WI38 (cell line): ENCODE results near the gene HOTAIR.

Source experiments
- H3K4me3 ChIP-seq: 2 replicates; pipeline ENCODE4 v1.5.1; 2011; ENCODE audit warnings: low read depth, mild to moderate bottlenecking, control low read depth, low read length
- TF ChIP-seq, protein P1 (sequence below): IDR thresholded peaks from 2 replicates; pipeline ENCODE4 v1.5.1; 2012; ENCODE audit warnings: low read depth, mild to moderate bottlenecking, control low read depth, low read length

HOTAIR gene

DNA sequence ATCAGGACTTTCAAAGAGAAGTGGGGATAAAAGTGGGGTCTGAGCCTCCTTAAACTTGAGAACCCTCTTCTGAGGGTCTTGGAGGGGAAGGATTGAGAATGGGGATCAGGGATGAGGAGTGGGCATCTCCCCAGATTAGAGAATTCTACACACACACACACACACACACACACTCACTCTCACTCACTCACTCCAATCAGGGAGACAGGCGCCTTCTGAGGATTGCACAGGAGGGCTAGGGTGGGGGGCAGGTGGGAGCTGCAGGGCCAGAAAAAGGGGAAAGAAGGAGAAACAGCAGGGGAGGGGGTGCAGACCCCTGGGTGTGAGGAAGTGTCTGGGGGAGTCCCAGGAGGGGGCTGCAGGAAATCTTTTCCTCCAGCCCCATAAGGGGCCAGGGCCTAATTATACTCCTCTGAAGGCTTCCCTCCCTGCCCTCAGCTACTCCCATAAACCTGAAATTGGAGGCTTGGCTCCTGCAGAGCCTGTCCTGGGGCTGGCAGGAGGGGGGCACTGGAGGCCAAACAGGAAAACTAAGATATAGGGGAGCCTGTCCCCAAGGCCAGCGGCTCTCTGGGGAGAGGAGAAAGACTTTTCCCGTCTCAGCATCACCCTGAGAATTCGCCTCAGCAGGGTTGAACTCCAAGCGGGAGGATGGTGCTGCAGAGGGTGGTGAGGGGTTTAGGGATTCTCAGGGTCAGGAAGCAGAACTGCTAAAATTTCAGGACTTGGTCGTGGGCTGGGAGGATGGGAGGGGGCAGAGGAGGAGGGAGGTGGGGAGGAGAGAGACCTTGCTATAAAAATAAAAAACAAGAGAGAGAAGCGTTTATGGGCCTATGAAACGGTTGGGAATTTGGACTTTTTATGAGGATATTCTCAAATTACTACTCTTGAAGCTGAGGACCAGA lies 26.8 kb upstream of the HOTAIR start:
- no peak overlapping the region for H3K4me3 ChIP-seq
- TF ChIP-seq, protein P1, sequence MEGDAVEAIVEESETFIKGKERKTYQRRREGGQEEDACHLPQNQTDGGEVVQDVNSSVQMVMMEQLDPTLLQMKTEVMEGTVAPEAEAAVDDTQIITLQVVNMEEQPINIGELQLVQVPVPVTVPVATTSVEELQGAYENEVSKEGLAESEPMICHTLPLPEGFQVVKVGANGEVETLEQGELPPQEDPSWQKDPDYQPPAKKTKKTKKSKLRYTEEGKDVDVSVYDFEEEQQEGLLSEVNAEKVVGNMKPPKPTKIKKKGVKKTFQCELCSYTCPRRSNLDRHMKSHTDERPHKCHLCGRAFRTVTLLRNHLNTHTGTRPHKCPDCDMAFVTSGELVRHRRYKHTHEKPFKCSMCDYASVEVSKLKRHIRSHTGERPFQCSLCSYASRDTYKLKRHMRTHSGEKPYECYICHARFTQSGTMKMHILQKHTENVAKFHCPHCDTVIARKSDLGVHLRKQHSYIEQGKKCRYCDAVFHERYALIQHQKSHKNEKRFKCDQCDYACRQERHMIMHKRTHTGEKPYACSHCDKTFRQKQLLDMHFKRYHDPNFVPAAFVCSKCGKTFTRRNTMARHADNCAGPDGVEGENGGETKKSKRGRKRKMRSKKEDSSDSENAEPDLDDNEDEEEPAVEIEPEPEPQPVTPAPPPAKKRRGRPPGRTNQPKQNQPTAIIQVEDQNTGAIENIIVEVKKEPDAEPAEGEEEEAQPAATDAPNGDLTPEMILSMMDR = no peak

DNA sequence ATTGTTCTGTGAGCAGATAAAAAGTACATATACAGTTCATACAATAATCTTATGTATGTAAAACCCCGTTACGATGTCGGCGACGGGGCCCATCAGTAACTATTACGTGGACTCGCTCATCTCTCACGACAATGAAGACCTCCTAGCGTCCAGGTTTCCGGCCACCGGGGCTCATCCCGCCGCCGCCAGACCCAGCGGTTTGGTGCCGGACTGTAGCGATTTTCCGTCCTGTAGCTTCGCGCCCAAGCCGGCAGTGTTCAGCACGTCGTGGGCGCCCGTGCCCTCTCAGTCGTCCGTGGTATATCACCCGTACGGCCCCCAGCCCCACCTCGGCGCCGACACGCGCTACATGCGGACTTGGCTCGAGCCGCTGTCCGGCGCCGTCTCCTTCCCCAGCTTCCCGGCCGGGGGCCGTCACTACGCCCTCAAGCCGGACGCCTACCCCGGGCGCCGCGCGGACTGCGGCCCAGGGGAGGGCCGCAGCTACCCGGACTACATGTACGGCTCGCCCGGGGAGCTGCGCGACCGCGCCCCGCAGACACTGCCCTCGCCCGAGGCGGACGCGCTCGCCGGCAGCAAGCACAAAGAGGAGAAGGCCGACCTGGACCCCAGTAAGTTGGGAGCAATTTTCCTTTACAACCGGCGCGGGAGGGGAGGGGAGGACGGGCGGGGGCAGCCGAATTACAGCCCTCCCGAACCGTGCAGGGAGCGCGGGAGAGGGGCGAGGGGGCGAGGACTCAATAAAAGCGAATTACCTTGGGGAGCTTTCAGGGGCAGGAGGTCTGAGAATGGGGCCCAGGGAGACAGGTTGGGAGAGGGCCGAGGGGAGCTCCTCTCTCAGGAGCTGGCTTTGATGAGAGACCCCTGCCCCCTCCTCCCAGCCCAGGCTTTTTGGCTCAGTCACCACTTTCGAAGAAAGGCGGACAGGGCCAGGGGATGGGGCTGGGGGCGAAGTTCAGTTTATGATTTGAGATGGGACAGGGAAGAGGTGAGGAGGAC lies 25.7 kb upstream of the HOTAIR start, which contains the start of gene HOXC9:
TSS of gene HOXC9 (plus strand) at position 46 of the 999 bp plus-strand sequence. CDS start at position 74, 28 bp downstream.
- TF ChIP-seq, protein P1 = no peak
- no peak within 1 kb of the TSS for H3K4me3 ChIP-seq

DNA sequence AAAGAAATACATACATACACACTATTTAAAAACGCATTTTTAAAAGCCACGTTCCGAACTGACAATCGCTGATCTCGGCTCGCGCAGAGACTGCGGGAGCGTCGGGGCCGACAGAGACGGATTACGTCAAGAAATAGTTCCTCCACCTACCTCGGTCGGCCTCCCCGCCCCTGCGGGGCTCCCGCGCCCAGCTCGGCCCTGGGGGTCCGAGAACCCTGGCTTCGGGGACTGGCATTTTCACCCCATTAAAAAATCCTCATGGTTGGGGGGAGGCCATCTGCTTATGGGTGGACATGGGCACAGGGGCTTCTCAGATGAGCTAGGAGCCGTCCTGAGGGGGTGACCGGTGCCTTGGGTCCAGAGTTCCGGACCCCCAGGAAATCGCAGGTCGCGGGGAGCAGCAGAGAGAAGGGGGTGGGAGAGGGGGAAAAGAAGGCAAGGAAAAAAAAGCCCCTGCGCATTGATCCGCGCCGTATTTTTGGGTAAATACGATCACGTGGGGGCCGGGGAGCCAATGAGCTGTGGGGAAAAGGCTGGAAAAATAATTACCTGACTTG lies 24.9 kb upstream of the HOTAIR start:
- TF ChIP-seq, protein P1 = no peak
- H3K4me3 ChIP-seq = no peak overlapping the region

DNA sequence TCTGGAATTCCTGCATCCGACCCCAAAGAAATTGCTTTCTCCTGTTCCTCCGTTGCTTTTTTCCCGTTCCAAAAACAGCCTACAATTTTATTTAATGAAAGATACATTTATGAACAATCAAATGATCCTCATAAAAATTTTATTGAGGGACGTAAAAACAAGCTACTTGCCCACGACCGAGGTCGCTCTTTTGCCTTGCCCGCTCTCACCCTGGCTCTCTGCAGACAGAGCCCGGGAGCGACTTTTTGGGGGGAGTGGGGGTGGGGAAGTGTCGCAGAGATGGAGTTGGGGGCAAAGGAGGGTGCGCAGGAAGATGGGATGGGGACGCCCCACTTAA lies 24.1 kb upstream of the HOTAIR start:
- TF ChIP-seq, protein P1 = no peak
- H3K4me3 ChIP-seq = no peak overlapping the region

DNA sequence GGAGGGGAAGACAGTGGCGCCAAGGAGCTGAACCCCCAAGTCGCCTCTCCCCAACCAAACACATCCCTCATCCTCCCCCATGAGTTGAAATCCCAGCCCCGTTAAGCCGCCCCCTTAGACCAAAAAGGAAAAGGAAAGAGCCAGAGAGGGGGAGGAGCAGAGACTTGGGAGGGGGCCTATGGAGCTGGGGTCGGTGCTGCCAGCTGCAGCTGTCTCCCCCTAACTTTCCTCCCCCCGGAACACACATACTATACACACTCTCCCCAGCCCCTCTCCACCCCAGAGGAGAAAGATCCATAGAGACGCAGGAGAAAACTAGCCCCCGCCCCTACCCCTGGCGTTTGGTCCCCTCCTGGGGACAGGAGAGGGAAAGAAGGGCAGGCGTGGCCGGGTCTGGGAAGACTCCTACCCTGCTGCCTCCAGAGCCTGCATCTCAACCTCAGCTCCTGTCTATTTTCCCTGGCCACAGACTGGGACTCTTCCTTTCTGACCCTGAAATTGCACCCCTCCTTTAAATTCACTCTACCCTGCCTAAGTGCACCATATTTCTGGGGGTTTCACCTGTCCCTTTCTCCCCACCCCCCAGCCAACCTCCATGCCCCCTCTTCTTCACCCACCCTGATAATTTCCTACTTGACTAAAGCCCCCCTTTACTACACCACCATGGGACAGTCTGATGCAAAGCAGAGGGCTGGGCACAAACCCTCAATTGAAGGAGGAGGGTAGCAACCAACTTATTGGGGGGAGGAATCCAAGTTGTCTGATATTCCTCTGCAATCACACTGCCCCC lies 23.6 kb upstream of the HOTAIR start:
- H3K4me3 ChIP-seq = no peak overlapping the region
- TF ChIP-seq, protein P1 = no peak

DNA sequence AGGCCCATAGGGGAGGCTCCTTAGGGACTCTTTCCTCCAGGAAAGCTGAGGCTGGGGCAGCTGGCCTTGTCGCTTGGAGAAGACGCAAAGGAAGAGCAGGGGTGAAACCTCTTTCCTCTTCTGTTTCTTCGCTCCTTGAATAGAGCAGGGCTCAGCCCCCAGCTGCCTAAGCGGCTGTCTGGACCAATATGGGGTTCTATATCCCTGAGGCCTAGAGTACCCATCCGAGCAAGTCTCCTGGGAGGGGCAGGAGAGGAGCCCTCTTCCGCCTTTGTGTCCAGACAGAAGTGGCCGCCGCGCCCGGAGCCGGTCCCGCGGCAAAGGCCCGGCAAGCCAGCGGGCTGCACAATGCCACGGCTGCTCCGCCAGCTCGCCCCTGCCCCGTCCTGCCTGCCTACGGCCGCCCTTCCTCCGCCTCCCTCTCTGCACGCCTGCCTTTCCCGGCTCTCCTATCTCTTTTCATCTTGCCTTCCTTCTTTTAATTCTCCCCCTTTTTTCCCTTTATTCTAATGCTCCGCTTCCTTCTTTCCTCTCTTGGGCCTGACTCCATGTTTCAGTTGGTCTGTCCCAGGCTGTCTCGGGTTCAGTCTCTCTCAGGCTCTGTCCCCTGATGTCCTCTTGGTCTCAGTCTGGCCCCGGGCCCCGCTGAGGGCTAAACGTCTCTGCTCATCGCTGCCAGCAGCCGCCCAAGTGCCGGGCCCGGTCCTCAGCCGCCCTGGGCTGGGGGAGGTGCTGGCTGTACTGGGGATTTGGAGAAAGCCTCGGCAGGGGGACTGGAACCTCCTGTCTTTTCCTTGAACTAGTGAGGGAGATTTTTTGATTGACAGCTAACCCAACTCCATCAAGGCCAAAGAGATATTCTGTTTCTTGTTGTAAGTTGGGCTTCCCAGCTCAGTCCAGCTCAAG lies 22.7 kb upstream of the HOTAIR start:
- no peak overlapping the region for H3K4me3 ChIP-seq
- TF ChIP-seq, protein P1 = no peak
